ENCODE results near the gene CPA5.

DNA sequence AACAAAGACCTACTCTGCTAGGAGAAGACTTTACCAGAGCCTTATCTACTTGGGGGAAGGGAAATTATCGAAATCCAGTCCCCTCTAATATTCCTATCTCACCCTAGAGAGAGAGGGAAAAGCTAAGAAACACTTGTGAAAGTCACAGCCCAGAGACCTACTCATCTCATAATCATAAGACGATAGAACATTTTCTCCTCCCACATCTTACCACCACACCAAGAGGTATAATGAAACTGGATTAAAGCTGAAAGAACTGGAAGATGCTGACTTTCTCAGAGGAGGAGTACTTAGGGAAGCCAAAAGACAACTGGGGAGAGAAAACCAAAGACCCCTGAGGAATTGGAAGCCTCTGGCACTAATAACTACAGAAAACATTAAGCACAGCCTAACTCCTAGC lies 10.8 kb upstream of the CPA5 start:
- TF ChIP-seq POLR2G (IDR thresholded peaks at IDR 0.05; ENCODE audit: low read depth, low read length) (no peak), CREB1 (IDR thresholded peaks at IDR 0.05) (no peak), CREB1 (CRISPR knock-in tag; IDR thresholded peaks at IDR 0.05) (no peak), GTF2E2 (tag; IDR thresholded peaks at IDR 0.05) (no peak), ZNF24 (IDR thresholded peaks at IDR 0.05) (no peak), SRSF1 (IDR thresholded peaks at IDR 0.05; ENCODE audit: low read depth, low read length) (no peak), ELK3 (CRISPR knock-in tag; IDR thresholded peaks at IDR 0.05) (no peak), USF2 (CRISPR knock-in tag; IDR thresholded peaks at IDR 0.05) (no peak), POLR2A (conservative IDR thresholded peaks at IDR 0.05) (no peak), MXI1 (IDR thresholded peaks at IDR 0.05; ENCODE audit: low read depth, low read length) (no peak)

All from K562 (cell line).